Smooth muscle cell (in vitro differentiated cells): ENCODE data around the gene DNM3. TPM values are rescaled to one million over a fixed set of nuclear protein-coding genes. Genes with fewer than 3 reads are reported as not detected.

ENCODE experiments used
- DNase-seq: peaks from one replicate; lab custom pipeline; 2025; ENCODE audit not compliant: unreplicated experiment; lab: John Stamatoyannopoulos, UW
- H2AFZ ChIP-seq: fragments of 200-600 bp; sonication (generic); 2 replicates; pipeline ENCODE4 v1.6.0; 2016; ENCODE audit warnings: antibody characterized with exemption, low read depth, mild to moderate bottlenecking
- H3F3A ChIP-seq: fragments of 200-600 bp; sonication (generic); 2 replicates; pipeline ENCODE4 v1.6.0; 2017; ENCODE audit warnings: antibody characterized with exemption, low read depth
- H3K27ac ChIP-seq: fragments of 200-600 bp; sonication (generic); 2 replicates; pipeline ENCODE4 v1.5.1; 2016; ENCODE audit warnings: low read depth, mild to moderate bottlenecking
- H3K27me3 ChIP-seq: fragments of 200-600 bp; sonication (generic); 2 replicates; pipeline ENCODE4 v1.6.1; 2016; ENCODE audit warnings: low read depth, mild to moderate bottlenecking
- H3K36me3 ChIP-seq: fragments of 200-600 bp; sonication (generic); 2 replicates; pipeline ENCODE4 v1.5.1; 2016; ENCODE audit warnings: low read depth
- H3K4me1 ChIP-seq: fragments of 200-600 bp; sonication (generic); 2 replicates; pipeline ENCODE4 v1.5.1; 2016; ENCODE audit warnings: low read depth
- H3K4me2 ChIP-seq: fragments of 200-600 bp; sonication (generic); 2 replicates; pipeline ENCODE4 v1.6.0; 2016; ENCODE audit warnings: mild to moderate bottlenecking
- H3K4me3 ChIP-seq: fragments of 200-600 bp; sonication (generic); 2 replicates; pipeline ENCODE4 v1.5.1; 2016; ENCODE audit warnings: mild to moderate bottlenecking
- H3K79me2 ChIP-seq: fragments of 200-600 bp; sonication (generic); 2 replicates; pipeline ENCODE4 v1.6.0; 2016; ENCODE audit warnings: low read depth, mild to moderate bottlenecking
- H3K9ac ChIP-seq: fragments of 200-600 bp; sonication (generic); 2 replicates; pipeline ENCODE4 v1.6.0; 2016; ENCODE audit warnings: low read depth
- H3K9me3 ChIP-seq: fragments of 200-600 bp; sonication (generic); replicated peaks from 2 replicates; pipeline ENCODE4 v1.5.1; 2016; ENCODE audit warnings: low read depth
- H4K20me1 ChIP-seq: fragments of 200-600 bp; sonication (generic); 2 replicates; pipeline ENCODE4 v1.6.0; 2016; ENCODE audit warnings: low read depth
- CTCF ChIP-seq: fragments of 200-600 bp; sonication (generic); IDR thresholded peaks from 2 replicates; pipeline ENCODE4 v1.5.1; 2017; ENCODE audit warnings: borderline replicate concordance, mild to moderate bottlenecking, antibody characterized with exemption; ENCODE audit not compliant: insufficient read depth, poor library complexity, severe bottlenecking
- WGBS: methylation state at CpG from one replicate; pipeline ENCODE4 v1.1.7; 2016; ENCODE audit warnings: low lambda C conversion rate; 5-methylcytosine and 5-hydroxymethylcytosine counted together
- polyA plus RNA-seq: library from polyadenylated mRNA; unstranded; fragments of >200 nt; fragmentation: Nextera tagmentation; extraction: Ambion mirVana; gene quantifications from 2 replicates; pipeline ENCODE4 v1.2.1, GENCODE V29; 2016
- total RNA-seq: library from RNA; depleted of rRNA; stranded (reverse); fragments of >200 nt; gene quantifications from 2 replicates; pipeline ENCODE4 v1.2.3, GENCODE V29; 2014

DNM3 gene
- total and polyA plus RNA-seq, 2 experiments from 2014 or later: 1.7 to 3.0 TPM

GRCh38 chr1:171814692-171815091 lies 26.6 kb upstream of the DNM3 start:
- DNase-seq: no peak
- Histone ChIP-seq H3K4me1 (peaks cover 12% of the 10 kb centered on the region), H3K4me2 (no peak overlapping the region), H3K27me3 (no peaks in the 10 kb centered on the region), H3K4me3 (no peak overlapping the region), H3K36me3 (no peaks in the 10 kb centered on the region), H4K20me1 (no peaks in the 10 kb centered on the region), H3K9ac (no peak overlapping the region), H3K27ac (no peak overlapping the region), H3K79me2 (no peaks in the 10 kb centered on the region), H2AFZ (no peak overlapping the region), H3K9me3 (no peaks in the 10 kb centered on the region), H3F3A (no peaks in the 10 kb centered on the region)
- TF ChIP-seq CTCF: no peak
- WGBS: 81% methylated on average over 2 of the region's 2 CpGs

GRCh38 chr1:171816300-171816901 lies 24.9 kb upstream of the DNM3 start:
- H3K36me3 ChIP-seq: no peaks in the 10 kb centered on the region
- H3K4me2 ChIP-seq: no peak overlapping the region
- no peaks in the 10 kb centered on the region for H3K9me3 ChIP-seq
- no peak overlapping the region for H3K27ac ChIP-seq
- H3K79me2 ChIP-seq: no peaks in the 10 kb centered on the region
- H3F3A ChIP-seq: no peaks in the 10 kb centered on the region
- peaks cover 12% of the 10 kb centered on the region for H3K4me1 ChIP-seq
- no peak overlapping the region for H2AFZ ChIP-seq
- H3K27me3 ChIP-seq: no peaks in the 10 kb centered on the region
- no peak overlapping the region for H3K4me3 ChIP-seq
- DNase-seq: no peak
- H3K9ac ChIP-seq: no peak overlapping the region
- 88% methylated on average over 3 of the region's 3 CpGs for WGBS
- no peak for TF ChIP-seq CTCF
- H4K20me1 ChIP-seq: no peaks in the 10 kb centered on the region

- Histone ChIP-seq H3K4me1 (peaks cover 12% of the 10 kb centered on the region), H3K79me2 (no peaks in the 10 kb centered on the region), H4K20me1 (no peaks in the 10 kb centered on the region), H3K4me2 (peak overlapping the region; percentile 75), H3K9ac (peak overlapping the region; percentile 63), H3K4me3 (no peak overlapping the region), H3K36me3 (no peaks in the 10 kb centered on the region), H3K27ac (peak overlapping the region; percentile 90), H3F3A (no peaks in the 10 kb centered on the region), H3K27me3 (no peaks in the 10 kb centered on the region), H2AFZ (peak overlapping the region; percentile 55), H3K9me3 (no peaks in the 10 kb centered on the region)
- DNase-seq: no peak
- TF ChIP-seq CTCF: no peak
- 12% methylated on average over 3 of the region's 3 CpGs for WGBS
Observed at GRCh38 chr1:171817511-171818265, 23.6 kb upstream of the DNM3 start.
